DMS153 treated with DMSO at 0.1 percent for 48 hours (cell line): Measurements from ENCODE around the gene PHLDA2.
A peak's percentile ranks its signal among the peaks of the same experiment; 100 is the strongest.

Experiments used
- DNase-seq: peaks from one replicate; lab custom pipeline; 2025; ENCODE audit not compliant: unreplicated experiment; lab: John Stamatoyannopoulos, UW

The PHLDA2 gene, protein sequence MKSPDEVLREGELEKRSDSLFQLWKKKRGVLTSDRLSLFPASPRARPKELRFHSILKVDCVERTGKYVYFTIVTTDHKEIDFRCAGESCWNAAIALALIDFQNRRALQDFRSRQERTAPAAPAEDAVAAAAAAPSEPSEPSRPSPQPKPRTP

DNA sequence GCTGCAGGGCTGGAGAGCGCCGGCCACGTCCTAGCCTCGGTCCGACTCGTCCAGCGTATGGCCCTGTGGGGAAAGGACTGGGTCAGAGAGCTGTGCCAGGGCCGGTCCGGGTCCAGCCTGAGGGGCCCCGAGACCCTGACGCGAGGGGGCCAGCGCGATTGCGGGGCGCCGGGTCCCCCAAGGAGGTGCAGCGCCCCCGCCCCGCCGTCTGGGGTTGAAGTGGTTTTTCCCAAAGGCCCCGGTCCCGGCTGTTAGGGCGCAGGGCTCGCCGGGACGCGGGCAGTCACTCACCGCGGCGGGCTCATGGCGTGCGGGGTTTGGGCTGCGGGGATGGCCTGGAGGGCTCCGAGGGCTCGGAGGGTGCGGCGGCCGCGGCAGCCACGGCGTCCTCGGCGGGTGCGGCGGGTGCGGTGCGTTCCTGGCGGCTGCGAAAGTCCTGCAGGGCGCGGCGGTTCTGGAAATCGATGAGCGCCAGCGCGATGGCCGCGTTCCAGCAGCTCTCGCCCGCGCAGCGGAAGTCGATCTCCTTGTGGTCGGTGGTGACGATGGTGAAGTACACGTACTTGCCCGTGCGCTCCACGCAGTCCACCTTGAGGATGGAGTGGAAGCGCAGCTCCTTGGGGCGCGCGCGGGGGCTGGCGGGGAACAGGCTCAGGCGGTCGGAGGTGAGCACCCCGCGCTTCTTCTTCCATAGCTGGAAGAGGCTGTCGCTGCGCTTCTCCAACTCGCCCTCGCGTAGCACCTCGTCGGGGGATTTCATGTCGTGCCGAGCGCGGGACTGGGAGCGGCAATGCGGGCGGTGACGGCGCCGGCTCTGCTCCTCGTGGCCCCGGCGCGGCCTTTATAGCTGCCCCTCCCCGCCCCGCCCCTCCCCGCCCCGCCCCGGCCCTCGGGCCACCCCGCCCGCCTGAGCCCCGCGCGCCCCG, at the start of gene PHLDA2:
PHLDA2 (minus strand) TSS at position 816 of the 926 bp plus-strand sequence; CDS start at position 760, 56 bp downstream.
- peak; percentile 30 for DNase-seq

DNA sequence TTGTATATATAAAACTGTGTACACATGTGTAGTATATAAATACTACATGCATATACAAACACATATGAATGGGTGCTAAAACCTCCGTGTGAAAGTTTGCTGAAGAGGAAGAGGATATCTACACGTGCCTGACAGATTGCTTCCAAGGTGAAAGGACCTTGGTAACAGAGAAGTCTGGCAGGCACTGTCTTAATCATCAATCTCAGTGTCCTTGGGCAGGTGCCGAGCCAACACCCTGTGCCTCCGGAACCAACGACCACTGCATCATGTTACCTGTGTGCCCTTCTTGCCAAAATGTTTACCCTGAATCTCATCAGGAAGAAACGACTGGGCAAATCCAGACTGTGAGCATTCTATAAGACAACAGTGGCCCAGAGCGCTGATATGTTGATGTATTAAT, 47.9 kb upstream of the PHLDA2 start:
- no peak for DNase-seq

DNA sequence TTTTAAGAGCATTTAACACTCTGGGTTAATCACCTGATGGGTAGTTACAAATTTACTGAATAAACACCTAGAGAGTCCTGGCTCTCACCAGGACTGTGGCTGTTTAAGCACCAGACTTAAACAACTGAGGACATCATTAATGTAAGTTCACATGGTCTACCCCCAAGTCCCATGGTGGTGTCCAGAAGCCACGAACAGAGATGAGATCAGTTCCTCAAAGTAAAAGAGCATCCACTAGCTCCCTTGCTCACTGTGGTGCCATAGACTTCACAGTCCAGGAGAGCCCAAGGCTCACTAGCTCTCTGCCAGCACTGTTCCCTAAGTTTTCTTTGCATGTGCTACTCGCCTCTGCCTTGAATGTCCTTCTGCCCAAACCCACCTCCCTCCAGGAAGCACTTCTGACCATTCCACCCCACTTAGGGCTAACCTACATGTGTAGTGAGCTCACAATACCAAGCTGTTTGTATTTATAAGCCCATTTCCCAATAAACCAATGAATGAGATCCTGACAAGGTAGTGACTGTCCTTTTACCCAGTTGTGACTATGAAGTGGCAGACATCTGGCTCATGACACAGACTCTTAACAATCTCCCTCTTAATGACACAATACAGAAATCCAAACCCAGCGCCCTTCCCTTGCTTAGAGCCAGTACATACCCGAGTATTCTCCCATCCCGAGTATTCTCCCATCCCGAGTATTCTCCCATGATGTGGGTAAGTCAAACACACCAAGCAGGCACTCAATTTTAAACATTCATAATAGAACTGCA, 47.3 kb upstream of the PHLDA2 start:
- DNase-seq = no peak

DNA sequence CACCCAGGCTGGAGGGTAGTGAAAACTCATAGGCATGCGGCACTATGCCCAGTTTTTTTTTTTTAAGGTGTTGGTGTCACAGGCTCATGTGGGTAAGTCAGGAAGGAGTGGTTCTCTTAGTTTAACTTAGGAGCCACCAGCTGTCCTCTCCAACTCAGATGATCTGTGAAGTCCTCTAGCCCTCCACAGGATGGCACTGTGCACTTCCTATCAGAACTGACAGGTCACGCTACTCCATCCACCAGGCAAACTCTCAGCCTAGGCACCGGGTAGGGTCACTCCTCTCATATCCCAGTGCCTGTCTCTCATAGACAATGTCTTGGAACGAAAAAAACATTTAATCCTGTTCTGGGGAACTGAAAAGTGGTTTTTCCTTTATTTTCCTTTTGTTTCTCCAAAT, 46.4 kb upstream of the PHLDA2 start:
- DNase-seq = no peak

DNA sequence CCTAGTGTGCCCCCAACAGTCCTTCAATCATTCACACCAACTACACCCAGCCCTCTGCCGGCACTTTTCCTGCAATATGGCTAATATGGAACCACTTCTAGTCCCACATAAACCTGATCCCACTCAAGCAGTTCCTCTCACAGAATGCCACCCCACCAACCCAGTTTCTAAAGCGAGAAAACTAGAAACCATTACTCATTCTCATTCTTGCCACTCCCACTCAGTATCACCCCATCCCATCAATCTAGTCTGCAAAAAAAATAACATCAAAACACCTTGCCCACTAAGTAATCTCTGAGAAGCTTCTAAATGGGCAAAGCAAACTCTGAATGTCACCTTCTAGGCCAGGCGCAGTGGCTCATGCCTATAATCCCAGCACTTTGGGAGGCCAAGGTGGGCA, 45.1 kb upstream of the PHLDA2 start:
- DNase-seq = no peak

DNA sequence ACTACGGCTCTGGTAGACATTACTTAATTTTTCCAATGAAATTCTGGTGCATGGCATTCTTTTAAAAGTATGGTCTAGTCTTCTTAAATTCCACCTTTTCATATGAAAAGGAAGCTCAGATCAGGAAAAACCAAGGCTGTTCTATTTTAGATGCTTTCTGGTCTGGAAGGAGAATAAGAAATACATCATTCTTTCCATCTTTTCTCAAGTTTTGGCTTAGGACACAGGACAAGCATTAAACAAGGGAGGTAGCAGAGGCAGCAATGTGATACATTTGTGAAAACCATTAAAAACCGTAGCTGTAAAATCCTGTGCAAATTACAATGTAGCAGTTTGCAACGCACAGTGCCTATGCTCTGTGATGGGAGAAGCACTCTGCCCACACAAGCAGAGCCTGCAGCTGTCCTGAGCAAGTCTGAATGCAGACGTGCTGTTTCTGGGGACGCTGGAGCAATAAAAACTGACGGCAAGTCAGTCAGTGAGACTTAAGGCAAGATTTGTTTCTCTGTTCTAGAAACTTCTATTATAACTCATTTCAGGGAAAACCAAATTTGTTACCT, 39.2 kb upstream of the PHLDA2 start:
- no peak for DNase-seq

DNA sequence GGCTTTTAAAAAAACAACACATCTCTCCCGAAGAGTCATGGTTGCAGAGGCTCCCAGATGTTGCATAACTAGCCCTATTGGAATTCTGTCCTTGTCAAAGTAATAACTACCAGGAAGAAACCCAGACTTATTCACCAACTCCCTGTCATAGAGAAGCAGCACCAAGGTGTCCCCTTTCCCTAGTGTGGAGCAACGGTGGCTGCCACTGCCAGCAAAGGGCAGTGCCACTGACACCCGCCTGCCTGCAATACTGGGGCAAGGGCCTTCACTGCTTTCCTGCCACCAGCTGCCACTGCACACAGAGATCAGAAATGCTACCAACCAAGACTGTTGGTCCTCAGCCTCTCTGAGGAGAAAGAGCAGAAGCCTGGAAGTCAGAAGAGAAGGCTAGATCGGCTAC, 35.6 kb upstream of the PHLDA2 start:
- no peak for DNase-seq

DNA sequence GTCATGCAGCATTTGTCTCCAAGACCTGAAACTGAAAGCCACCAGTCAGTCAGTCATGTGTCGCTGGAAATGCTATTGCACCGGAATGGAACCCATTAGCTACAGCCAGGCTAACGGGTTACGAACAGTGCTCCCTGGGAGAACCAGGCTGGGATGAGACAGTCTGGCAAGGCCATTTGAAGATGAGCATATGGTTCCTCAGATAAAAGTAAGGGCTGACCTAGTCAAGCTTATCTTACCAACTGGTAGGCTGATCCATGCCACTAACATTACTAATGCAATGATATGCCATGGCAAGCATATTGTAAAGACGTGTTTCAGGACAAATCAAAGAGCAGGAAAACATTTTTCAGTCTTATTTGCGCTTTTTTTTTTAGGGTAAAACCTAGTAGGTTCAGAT, 34.5 kb upstream of the PHLDA2 start:
- DNase-seq = no peak

DNA sequence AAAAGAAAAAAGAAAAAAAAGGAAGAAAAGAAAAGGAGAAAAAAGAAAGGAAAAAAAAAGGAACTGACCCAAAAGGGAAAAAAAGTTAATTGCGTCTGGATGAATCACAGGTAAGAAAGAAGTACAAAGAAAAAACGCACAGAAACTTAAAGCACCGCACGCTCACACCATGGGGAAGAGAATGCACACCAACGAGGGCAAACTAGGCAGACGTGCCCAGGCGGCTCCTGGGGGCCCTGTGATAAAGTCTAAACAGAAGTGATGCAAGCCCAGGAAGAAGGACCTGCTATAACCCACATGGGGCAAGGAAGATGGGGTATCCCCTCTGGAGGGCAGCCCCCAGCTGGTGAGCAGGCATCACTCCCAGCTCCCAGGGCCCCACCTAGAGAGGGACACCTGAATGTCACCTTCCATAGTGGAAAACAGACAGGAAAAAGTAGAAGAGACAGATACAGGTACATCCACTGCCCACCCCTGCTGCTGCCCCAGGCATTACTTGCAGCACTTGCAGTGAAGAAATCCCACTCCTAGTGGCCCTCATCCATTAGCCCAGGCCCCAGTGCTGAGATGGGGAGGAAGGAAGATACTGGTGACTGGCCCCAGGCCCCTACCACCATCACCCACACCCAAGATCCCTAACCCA, 34.0 kb upstream of the PHLDA2 start:
- DNase-seq = no peak

DNA sequence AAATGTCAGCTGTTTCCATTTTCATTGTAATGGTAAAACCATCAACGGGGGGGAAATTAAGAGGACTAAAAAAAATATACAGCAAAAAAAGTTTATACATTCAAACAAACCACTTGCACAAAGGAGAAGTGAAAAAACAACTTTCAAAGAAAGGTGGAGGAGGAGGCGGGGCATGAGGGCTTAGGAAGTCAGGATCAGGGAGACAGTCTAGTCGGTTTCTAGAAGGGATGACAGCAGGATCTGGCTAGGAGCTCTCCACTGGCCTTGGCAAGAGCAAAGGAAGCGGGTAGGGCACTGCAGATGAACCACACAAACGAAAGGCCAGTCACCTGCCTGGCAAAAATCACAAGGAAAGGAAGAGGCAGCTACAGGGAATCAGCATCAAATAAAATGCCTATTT, 31.9 kb upstream of the PHLDA2 start:
- DNase-seq = no peak

DNA sequence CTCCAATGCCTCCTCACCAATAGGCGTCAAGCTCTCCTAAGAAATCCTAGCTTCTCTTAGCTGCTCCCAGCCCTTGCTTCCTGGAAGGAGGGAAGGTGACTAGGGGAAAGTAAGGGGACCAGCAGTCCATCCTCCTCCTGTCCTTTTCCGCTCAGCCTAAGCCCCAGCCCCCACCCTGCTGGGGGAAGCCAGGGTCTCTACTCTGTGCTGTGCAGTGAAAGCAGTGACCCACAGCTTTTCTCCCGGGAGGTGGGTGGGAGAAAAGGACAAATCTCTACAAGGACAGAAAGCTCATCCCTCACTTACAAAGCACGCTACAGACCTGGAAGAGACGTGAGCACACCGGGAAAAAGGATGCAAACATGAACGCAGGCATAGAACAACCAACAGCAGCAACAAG, 30.9 kb upstream of the PHLDA2 start:
- no peak for DNase-seq

DNA sequence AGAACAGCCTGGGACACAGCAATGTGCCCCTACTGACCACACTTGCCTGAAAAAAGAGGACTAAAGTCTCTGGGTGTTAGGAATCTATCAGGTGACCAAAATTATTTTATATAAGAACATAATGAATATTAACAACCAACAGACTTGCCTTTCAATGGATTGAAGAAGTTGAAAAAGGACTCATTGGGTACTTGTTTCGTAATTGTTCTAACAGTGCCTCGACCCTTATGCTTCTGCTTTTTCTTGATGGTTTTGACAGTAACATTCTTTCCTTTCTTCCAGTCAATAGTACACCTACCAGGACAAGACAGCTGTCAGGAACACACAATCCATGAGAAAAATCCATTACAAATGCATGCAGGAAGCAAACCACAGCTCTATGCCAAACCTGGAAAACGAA, 29.0 kb upstream of the PHLDA2 start:
- DNase-seq = no peak

DNA sequence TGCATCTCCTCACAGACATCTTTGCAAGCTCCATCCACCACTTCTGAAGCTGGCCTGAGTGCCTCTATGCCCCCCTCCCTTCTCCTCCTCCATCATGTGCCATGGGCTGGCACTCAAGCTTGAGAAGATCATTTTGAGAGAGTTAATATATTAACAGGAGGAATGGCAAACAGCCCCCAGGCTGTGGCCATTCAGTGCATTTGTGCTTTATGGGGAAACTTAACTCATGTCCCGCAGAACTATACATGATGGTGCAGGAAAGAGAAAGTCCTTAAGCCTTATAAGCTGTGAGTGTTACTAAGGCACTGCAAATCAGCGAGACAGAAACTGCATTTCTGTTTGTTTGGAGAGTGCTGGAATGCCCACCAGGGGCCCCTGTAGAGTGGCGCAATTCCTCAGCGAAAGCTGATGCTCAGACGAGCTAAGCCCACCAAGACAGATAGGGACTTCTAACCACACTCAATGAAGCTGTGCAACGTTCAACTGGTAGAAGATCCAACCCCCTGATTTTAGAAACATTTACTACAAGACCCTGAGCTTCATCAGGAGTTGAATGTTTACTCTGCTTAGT, 26.8 kb upstream of the PHLDA2 start:
- DNase-seq = no peak

DNA sequence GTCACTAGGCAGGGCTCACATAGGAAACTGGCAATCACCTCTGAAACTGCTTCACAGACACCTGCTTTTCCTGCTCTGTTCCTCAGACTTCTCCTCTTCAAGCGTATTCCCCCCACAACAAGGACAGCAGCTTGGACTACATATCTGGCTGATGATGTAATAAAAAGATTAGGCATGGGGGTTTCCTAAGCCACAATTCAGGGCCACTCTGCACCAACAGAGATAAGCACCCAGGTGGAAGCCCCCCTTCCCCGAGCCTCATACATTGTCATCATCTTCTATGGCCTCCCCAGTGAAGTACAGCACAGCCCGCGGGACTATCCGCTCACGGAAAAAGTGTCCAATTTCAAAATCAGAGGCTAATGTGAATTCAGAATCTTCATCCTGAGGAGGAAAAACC, 25.0 kb upstream of the PHLDA2 start:
- DNase-seq = no peak

DNA sequence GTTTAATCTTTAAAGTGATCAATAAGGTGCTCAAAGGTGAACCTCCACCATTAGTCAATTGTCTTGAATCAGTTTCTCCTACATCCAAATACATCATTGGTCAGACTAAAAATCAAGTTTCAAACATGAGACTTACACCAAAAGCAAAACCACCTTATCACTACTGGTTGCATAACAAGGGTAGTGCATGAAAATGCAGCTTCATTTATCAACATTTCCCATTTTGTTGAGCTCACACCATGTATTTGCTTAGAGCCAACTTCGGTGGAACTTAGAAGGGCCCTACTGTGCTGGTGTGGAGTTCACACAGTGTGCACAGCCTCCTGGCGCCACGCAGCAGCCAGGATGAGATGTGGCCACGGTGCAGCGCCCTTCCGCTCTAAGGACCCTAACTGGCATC, 23.1 kb upstream of the PHLDA2 start:
- no peak for DNase-seq

DNA sequence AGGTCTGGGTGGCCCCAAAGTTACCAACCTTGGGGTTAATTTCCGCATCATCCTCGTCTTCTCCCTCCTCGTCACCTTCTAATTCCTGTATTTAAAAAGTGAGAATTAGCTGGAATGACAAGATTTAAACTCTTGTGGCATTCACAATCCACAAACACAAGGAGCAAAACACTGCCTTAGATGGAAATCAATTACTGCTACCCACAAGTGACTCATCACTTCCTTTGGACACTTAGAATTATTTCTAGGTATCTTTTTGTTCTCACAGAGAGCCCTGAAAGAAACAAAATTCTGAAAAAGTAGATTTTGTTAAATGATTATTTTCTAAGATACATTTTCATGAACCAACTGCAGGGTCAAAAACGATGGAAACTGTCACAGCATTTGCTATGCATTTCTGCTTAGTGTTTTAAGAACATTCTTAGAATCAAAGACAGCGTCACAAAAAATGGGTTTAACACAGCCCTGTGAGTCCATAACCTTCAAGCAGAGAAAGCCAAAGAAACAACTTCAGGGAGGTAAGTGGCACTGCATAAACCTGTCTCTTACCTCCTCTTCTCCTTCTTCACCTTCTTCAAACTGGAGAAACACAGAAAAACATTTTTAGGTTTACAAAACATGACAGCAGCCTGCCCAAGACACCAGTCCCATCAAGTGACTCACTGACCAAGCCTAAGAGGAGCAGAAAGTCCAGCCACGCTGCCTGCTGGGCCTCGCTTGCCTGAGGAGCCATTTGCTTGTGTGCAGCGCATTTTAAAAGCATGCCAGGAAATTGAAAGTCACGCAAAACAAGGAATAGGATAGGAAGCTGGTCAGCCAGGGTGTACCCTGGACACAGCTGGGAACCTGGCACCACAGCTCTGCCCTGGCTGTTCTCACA, 22.3 kb upstream of the PHLDA2 start:
- no peak for DNase-seq

DNA sequence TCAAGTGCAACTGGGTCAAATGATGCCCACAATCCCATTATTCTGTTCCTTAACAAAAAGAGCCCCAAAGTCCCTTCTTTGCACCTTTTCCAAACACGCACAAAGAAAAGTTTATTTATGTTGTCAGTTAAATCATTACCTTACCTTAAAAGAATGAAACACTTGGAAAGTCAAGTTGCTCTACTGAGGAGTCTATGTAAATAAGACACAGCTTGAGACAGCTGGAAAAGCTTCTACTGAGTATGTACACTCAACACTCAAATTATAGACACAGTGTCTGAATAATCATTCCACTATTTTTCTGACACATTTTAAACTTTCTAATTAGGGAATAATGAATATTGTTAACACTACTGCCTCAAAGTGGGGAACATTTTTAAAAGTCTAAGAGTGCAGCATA, 21.6 kb upstream of the PHLDA2 start:
- no peak for DNase-seq

DNA sequence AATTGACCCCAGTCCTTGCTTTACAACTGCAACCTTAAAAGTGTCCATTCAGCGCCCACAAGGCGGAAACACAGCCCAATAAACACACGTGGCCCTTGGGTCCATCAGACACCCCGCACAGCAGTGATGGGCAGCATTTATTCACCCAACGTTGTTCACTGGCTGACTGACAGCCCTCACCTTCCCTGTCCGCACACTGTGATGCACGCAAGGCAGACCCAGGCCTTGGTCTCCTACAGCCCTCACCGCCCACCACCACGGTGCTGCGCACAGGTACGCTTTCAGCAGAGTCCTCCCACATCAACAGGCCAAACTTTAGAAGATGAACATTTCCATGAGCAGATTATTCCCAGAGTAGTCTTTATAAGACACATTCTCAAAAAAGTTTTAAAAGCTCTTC, 20.7 kb upstream of the PHLDA2 start:
- DNase-seq = no peak

DNA sequence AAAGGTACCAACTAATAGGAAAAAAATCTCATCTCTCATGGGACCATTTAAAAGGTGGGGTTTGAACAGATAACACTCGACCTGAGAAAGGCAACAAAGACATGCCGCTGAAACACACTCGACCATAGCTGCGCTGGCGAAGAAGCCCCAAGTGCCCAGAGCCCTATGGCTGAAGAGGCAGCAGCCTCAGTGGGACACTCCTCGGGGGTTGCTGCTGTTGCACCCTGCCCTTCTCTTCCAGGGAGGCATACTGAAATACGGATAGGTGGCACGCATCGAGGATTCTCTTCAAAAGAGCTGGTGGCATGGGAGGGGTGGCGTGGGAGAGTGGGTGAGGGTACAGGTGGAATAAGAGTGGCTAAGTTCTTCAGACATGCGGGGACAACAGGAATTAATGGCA, 18.5 kb upstream of the PHLDA2 start:
- DNase-seq = no peak

DNA sequence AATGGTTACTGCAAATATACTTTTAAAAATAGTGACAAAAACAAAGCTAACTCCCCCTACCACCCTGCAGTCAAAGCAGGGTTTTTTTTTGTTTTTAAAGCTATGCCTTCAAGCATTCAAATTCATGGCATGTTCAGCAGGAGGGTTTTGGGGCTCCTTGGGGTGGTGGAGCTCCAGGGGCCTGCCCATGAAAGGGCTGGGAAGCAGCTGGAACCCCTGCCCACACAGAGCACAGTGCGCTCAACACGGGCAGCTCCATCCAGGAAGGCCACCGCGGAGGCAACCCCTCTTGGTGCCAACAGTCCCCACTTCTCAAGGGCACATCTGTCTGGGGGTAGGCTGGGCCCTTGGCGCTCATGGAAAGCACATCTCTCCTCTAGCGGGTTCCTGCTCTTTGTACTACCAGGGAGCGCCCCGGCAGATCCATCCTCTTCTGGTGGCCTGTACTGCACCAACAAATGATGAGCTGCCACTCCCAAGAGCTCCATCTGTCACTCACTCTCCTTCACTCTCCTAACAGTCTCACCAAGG, 16.6 kb upstream of the PHLDA2 start:
- DNase-seq = no peak
